PC-9 (cell line): ENCODE results near the gene DYSF.

Experiments
- CTCF ChIP-seq: fragments of 200-600 bp; sonication (generic); conservative IDR thresholded peaks from 2 replicates; pipeline ENCODE4 v1.6.1; 2017; ENCODE audit warnings: mixed run types, antibody characterized with exemption, mild to moderate bottlenecking, moderate library complexity
- EZH2 ChIP-seq: fragments of 200-600 bp; sonication (generic); IDR thresholded peaks from 2 replicates; pipeline ENCODE4 v1.8.0; 2017; ENCODE audit warnings: antibody characterized with exemption, low read depth

- TF ChIP-seq CTCF (no peak), EZH2 (no peak)
Observed at GRCh38 chr2:71570511-71570910, 117.2 kb downstream of the DYSF start.
